ENCODE results near the gene TGM6. TPM values are rescaled to one million over a fixed set of nuclear protein-coding genes. Genes with fewer than 3 reads are reported as not detected.
A peak's percentile ranks its signal among the peaks of the same experiment; 100 is the strongest.
"Not testable (repeated sequence)": the region's sequence is repeated elsewhere in the genome, so short reads cannot be mapped to it uniquely, and the experiment has no call there.

The TGM6 gene
- total RNA-seq, 1 experiment from 2014 or later: not detected

DNA sequence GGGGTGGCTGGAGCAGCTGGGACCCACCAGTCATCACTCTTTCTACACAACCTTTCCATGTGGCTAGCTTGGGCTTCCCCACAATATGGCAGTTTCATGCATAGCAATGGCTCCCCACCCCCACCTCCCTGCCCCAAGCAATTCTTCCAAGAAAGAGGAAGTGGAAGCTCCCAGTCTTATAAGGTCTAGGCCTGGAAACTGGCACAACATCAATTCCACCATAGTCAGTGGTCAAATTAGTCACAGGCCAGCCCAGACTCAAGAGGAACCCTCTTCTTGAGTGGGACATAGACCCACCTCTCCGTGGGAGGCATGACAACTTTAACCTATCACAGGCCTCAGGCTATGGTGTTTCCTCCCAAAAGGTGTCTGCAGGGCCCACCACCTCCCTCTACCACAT lies 17.7 kb downstream of the TGM6 start:
- Histone ChIP-seq H3K36me3 (replicated peaks; ENCODE audit: control insufficient read depth, insufficient read depth, low read length) (no peaks in the 10 kb centered on the region), H3K27me3 (ENCODE audit: control insufficient read depth, insufficient read depth, low read length) (no peaks in the 10 kb centered on the region), H3K4me3 (ENCODE audit: insufficient read depth, low read depth, low read length) (no peak overlapping the region)
- no peak for DNase-seq

DNA sequence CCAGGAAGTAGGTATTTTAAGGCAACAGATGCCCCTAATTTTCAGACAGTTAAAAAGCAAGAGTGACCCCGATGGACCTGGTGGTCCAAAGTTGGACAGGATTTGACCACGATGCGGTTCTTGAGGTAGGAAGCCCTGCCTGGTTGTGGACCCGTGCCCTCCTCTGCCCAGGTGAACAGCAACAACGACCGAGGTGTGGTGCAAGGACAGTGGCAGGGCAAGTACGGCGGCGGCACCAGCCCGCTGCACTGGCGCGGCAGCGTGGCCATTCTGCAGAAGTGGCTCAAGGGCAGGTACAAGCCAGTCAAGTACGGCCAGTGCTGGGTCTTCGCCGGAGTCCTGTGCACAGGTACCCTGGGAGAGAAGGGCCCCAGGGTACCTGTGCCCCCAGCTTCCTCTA lies 18.7 kb downstream of the TGM6 start:
- no peak for DNase-seq
- H3K27me3 ChIP-seq (ENCODE audit: control insufficient read depth, insufficient read depth, low read length): no peaks in the 10 kb centered on the region
- no peak overlapping the region for H3K4me3 ChIP-seq (ENCODE audit: insufficient read depth, low read depth, low read length)
- H3K36me3 ChIP-seq (replicated peaks; ENCODE audit: control insufficient read depth, insufficient read depth, low read length): no peaks in the 10 kb centered on the region

DNA sequence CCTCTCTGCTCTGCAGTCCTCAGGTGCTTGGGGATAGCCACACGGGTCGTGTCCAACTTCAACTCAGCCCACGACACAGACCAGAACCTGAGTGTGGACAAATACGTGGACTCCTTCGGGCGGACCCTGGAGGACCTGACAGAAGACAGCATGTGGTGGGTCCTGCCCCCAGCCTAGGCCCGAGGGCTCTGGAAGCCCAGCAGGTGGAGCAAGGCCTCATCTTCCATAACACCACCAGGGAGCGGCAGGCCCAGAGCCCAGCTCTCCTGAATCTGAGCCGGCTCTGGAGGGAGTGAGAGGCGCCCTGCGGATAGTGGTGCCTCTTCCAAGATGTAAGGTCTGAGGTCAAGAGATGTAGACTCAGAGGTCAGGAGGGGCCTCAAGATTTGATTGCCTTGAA lies 19.6 kb downstream of the TGM6 start:
- no peak overlapping the region for H3K4me3 ChIP-seq (ENCODE audit: insufficient read depth, low read depth, low read length)
- DNase-seq: no peak
- H3K27me3 ChIP-seq (ENCODE audit: control insufficient read depth, insufficient read depth, low read length): no peaks in the 10 kb centered on the region
- H3K36me3 ChIP-seq (replicated peaks; ENCODE audit: control insufficient read depth, insufficient read depth, low read length): no peaks in the 10 kb centered on the region

DNA sequence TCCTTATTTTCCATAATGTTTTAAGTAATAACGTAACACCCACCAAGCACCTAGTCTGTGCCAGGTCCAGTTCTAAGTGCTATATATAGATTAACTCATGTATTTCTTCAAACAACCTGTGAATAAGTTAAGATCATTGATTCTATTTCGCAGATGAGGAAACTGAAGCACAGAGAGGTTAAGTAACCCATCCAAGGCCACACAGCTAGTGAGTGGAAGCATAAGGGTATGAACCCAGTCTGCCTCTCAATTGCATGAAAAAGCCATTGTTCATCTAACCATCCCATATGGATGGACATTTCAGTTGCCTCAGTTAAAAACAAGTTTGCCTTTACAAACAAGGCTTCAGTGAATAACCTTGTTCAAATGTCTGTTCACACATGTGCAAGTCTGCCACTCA lies 20.8 kb downstream of the TGM6 start:
- no peak for DNase-seq
- no peaks in the 10 kb centered on the region for H3K36me3 ChIP-seq (replicated peaks; ENCODE audit: control insufficient read depth, insufficient read depth, low read length)
- H3K4me3 ChIP-seq (ENCODE audit: insufficient read depth, low read depth, low read length): no peak overlapping the region
- H3K27me3 ChIP-seq (ENCODE audit: control insufficient read depth, insufficient read depth, low read length): no peaks in the 10 kb centered on the region

DNA sequence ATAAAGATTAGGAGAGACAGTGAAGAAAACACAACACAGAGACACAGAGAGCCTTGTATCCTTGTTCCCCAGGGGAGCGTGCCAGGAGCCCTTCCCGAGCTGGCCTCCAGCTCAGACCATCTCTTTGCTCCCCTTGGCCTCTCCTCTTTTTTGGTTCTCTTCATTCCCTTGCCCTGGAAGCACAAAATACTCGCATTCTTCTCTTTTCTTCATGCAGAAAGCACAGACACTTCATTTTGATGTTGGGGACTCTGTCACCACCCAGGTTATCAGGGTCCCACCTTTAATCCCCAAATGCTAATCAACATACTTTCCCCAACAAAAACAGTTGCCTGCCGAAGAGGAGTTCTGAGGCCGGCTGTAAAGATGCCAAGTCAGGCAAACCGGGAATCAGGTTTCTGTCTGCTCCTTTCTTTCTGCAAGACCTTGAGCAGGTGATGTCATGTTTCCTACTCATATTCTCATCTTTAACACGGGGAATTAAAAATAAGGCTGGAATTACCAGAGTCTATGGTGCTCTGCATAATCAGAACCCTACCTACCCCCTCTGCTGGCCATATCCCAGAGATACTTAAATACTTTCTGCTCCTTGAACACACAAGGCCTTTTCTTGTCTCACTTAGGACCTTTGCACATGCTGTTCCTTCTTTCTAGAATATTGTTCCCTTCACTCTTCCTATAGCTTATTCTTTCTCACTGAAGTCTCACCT lies 21.7 kb downstream of the TGM6 start:
- peak; percentile 63 for DNase-seq
- Histone ChIP-seq H3K4me3 (ENCODE audit: insufficient read depth, low read depth, low read length) (no peak overlapping the region), H3K27me3 (ENCODE audit: control insufficient read depth, insufficient read depth, low read length) (no peaks in the 10 kb centered on the region), H3K36me3 (replicated peaks; ENCODE audit: control insufficient read depth, insufficient read depth, low read length) (no peaks in the 10 kb centered on the region)

DNA sequence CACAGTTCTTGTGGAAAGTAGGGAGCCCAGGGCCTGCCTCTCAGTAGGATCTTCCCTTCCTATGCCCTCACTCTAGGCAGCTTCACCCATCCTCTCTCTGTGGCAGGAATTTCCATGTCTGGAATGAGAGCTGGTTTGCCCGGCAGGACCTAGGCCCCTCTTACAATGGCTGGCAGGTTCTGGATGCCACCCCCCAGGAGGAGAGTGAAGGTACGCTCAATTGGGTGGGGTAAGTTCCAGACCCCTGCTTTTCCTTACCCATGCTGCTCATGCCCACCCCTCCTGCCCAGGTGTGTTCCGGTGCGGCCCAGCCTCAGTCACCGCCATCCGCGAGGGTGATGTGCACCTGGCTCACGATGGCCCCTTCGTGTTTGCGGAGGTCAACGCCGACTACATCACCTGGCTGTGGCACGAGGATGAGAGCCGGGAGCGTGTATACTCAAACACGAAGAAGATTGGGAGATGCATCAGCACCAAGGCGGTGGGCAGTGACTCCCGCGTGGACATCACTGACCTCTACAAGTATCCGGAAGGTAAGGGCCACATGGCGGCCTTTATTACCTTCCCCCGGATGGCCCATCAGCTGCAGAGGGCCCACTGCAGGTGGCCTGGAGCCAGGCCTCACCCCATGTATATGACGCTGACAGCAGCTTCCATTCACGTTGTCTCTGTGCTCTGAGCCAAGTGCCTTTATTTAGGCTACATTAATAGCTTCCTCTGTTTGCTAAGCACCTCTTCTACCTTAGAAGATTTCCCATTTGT lies 22.8 kb downstream of the TGM6 start:
- no peaks in the 10 kb centered on the region for H3K36me3 ChIP-seq (replicated peaks; ENCODE audit: control insufficient read depth, insufficient read depth, low read length)
- no peaks in the 10 kb centered on the region for H3K27me3 ChIP-seq (ENCODE audit: control insufficient read depth, insufficient read depth, low read length)
- DNase-seq: no peak
- H3K4me3 ChIP-seq (ENCODE audit: insufficient read depth, low read depth, low read length): no peak overlapping the region

DNA sequence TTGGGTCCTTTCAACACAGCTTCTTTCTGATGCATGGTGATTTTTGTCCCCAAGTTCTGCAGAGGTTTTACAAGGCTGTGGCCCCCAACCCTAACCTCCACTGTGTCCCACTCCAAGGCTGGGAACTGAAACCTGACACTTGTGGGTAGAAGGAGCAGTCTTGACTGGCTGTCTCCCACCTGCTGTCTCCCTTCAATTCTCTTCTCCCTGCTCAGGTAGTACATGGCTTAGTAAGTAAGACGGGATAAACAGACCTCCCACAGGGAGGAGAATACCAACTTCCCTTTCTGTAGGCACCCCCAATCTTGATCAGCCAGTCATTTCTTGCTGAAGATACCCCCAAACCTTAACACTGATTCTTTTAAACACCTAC lies 25.0 kb downstream of the TGM6 start:
- DNase-seq: no peak
- Histone ChIP-seq H3K4me3 (ENCODE audit: insufficient read depth, low read depth, low read length) (no peak overlapping the region), H3K27me3 (ENCODE audit: control insufficient read depth, insufficient read depth, low read length) (no peaks in the 10 kb centered on the region), H3K36me3 (replicated peaks; ENCODE audit: control insufficient read depth, insufficient read depth, low read length) (no peaks in the 10 kb centered on the region)

DNA sequence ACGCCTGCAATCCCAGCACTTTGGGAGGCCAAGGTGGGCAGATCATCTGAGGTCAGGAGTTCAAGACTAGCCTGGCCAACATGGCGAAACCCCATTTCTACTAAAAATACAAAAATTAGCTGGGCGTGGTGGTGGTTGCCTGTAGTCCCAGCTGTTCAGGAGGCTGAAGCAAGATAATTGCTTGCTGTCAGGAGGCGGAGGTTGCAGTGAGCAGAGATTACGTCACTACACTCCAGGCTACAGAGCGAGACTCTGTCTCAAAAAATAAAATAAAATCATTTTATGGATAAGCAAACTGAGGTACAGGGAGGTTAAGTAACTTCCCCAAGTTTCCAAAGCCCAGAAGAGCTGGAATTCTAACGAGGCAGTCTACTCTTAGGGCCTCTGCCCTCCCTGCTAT lies 26.7 kb downstream of the TGM6 start:
- H3K36me3 ChIP-seq (replicated peaks; ENCODE audit: control insufficient read depth, insufficient read depth, low read length); DNase-seq; H3K27me3 ChIP-seq (ENCODE audit: control insufficient read depth, insufficient read depth, low read length); H3K4me3 ChIP-seq (ENCODE audit: insufficient read depth, low read depth, low read length): not testable (repeated sequence)

DNA sequence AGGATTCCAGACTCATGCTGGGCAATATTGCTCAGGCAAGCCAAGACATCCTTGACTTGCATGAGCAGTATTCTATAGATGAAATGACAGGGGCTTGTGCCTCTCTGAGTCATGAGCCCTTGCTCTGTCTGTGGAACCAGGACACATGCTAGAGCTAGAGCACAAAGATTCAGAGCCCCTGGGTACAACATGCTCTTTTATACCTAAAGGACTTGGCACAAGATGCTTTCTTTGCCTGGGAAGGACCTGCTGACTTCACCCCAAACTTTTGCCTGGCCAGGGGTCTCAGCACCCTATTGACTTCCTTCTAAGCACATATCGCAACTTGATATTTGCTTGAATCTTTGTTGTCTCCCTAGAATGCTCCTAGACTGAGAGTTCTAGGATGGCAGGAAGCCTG lies 27.4 kb downstream of the TGM6 start:
- H3K27me3 ChIP-seq (ENCODE audit: control insufficient read depth, insufficient read depth, low read length): no peaks in the 10 kb centered on the region
- no peak overlapping the region for H3K4me3 ChIP-seq (ENCODE audit: insufficient read depth, low read depth, low read length)
- DNase-seq: no peak
- H3K36me3 ChIP-seq (replicated peaks; ENCODE audit: control insufficient read depth, insufficient read depth, low read length): no peaks in the 10 kb centered on the region

DNA sequence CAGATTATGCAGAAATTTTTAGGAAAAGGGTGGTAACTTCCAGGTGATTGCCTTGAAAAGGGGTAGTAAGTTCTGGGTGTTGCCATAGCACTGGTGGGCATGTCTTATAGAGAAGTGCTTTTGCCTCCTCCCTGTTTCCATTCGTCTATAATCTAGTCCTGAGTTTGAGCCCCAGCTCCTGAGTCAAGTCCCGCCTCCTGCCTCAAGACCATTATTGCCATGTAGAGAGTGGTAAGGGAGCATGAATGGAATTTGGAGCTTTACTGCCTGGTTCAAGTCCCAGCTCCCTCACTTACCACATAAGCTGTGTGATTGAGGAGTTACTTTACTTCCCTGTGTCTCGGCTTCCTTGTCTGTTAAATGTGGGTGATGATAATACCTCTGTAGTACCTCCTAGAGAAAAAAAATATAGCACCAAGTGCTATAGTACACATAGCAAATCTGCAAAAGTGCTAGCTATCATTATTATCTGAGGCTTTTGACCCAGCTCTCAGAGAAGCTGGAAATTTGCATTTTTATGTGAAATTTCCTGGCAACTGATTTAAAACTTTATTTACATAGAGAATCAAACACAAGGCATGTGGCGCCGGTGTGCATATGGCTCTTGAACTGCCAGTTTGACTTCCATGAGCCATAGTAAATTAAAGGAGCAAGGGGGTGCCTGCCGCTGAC lies 36.0 kb downstream of the TGM6 start:
- no peak for DNase-seq
- H3K27me3 ChIP-seq (ENCODE audit: control insufficient read depth, insufficient read depth, low read length): no peaks in the 10 kb centered on the region
- H3K36me3 ChIP-seq (replicated peaks; ENCODE audit: control insufficient read depth, insufficient read depth, low read length): no peaks in the 10 kb centered on the region
- H3K4me3 ChIP-seq (ENCODE audit: insufficient read depth, low read depth, low read length): no peak overlapping the region

DNA sequence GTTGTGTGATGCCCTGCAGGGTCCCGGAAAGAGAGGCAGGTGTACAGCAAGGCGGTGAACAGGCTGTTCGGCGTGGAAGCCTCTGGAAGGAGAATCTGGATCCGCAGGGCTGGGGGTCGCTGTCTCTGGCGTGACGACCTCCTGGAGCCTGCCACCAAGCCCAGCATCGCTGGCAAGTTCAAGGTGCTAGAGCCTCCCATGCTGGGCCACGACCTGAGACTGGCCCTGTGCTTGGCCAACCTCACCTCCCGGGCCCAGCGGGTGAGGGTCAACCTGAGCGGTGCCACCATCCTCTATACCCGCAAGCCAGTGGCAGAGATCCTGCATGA lies 36.5 kb downstream of the TGM6 start:
- no peak for DNase-seq
- no peaks in the 10 kb centered on the region for H3K27me3 ChIP-seq (ENCODE audit: control insufficient read depth, insufficient read depth, low read length)
- no peak overlapping the region for H3K4me3 ChIP-seq (ENCODE audit: insufficient read depth, low read depth, low read length)
- no peaks in the 10 kb centered on the region for H3K36me3 ChIP-seq (replicated peaks; ENCODE audit: control insufficient read depth, insufficient read depth, low read length)

DNA sequence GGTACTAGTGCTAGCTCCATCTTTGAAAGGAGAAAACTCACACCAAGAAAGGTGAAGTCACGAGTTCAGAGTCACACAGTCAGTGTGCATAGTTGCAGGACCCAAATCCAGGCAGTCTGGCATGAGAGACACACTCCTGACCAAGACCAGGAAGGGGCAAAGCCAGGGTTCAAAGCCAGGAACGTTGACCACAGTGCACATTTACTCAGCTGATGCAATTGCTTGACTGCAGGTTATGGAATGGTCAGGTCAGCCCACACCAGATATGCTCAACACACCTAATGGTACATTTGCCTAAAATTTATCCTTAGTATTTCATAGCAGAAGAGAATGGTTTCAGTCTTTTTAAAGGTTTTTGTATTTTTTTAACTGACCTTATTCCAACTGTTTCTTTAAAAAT lies 37.7 kb downstream of the TGM6 start:
- H3K36me3 ChIP-seq (replicated peaks; ENCODE audit: control insufficient read depth, insufficient read depth, low read length): no peaks in the 10 kb centered on the region
- DNase-seq: no peak
- H3K27me3 ChIP-seq (ENCODE audit: control insufficient read depth, insufficient read depth, low read length): no peaks in the 10 kb centered on the region
- H3K4me3 ChIP-seq (ENCODE audit: insufficient read depth, low read depth, low read length): no peak overlapping the region

DNA sequence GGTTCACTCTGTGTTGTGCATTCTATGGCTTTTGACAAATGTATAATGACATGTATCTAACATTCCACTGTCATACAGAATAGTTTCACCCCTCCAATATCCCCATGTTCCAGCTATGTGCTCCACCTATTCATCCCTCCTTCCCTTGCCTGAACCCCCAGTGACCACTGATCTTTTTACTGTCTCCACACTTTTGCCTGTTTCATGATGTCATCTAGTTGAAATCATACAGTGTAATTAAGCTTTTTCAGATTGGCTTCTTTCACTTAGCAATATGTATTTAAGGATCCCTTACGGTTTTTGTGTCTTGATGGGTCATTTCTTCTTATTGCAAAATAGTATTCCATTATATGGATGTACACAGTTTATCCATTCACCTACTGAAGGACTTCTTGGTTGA lies 39.8 kb downstream of the TGM6 start:
- Histone ChIP-seq H3K36me3 (replicated peaks; ENCODE audit: control insufficient read depth, insufficient read depth, low read length) (no peaks in the 10 kb centered on the region), H3K4me3 (ENCODE audit: insufficient read depth, low read depth, low read length) (no peak overlapping the region), H3K27me3 (ENCODE audit: control insufficient read depth, insufficient read depth, low read length) (no peaks in the 10 kb centered on the region)
- DNase-seq: no peak

DNA sequence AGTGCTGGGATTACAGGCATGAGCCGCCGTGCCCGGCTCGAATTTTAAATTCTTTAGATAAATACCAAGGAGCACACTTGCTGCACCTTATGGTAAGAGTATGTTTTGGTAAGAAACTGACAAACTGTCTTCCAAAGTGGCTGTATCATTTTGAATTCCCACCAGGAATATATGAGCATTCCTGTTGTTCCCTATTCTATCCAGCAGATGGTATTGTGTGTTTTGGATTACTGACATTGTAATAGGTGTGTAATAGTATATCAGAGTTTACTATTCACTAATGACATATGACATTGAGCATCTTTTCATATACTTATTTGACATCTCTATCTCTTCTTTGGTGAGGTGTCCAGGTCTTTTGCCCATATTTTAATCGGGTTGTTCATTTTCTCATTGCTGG lies 40.5 kb downstream of the TGM6 start:
- no peak for DNase-seq
- Histone ChIP-seq H3K27me3 (ENCODE audit: control insufficient read depth, insufficient read depth, low read length) (no peaks in the 10 kb centered on the region), H3K4me3 (ENCODE audit: insufficient read depth, low read depth, low read length) (no peak overlapping the region), H3K36me3 (replicated peaks; ENCODE audit: control insufficient read depth, insufficient read depth, low read length) (no peaks in the 10 kb centered on the region)

DNA sequence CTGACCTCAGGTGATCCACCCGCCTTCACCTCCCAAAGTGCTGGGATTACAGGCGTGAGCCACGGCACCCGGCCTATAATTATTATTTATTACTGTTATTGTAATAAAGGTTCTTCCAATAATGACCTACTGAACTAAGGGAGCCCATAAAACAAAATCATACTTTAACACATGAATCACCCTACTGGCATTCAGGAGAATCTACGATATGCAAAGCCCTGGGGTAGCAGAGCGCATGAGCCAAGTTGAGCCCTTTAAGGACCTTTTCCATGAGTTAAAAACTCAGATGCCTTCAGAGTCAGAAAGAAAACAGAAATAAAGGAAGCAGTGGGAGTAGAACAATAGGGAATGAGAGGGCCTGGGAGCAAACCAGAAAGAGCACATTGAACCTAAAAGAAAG lies 48.4 kb downstream of the TGM6 start:
- H3K27me3 ChIP-seq (ENCODE audit: control insufficient read depth, insufficient read depth, low read length): no peaks in the 10 kb centered on the region
- H3K4me3 ChIP-seq (ENCODE audit: insufficient read depth, low read depth, low read length): no peak overlapping the region
- H3K36me3 ChIP-seq (replicated peaks; ENCODE audit: control insufficient read depth, insufficient read depth, low read length): no peaks in the 10 kb centered on the region
- DNase-seq: no peak
